OCI-LY3 (cell line): ENCODE measurements around the gene ARID5B.

Experiments used
- H2AFZ ChIP-seq: fragments of 200-600, 300-600 bp; shearing (Covaris generic); 2 replicates; pipeline ENCODE4 v1.6.0; 2014; ENCODE audit warnings: antibody characterized with exemption, low read depth, low read length
- H3K27ac ChIP-seq: fragments of 200-600, 300-600 bp; sonication (generic); 2 replicates; pipeline ENCODE4 v1.5.1; 2014; ENCODE audit warnings: mild to moderate bottlenecking, low read length, moderate library complexity, mixed read lengths
- H3K27me3 ChIP-seq: fragments of 200-600, 300-600 bp; sonication (generic); 2 replicates; pipeline ENCODE4 v1.6.1; 2014; ENCODE audit warnings: low read depth, low read length, mixed read lengths
- H3K36me3 ChIP-seq: fragments of 200-600, 300-600 bp; sonication (generic); replicated peaks from 2 replicates; pipeline ENCODE3; 2014; ENCODE audit warnings: low read depth, low read length, mixed read lengths
- H3K4me1 ChIP-seq: fragments of 300-600, 200-600 bp; sonication (generic); 2 replicates; pipeline ENCODE4 v1.6.1; 2014; ENCODE audit warnings: low read length, mixed read lengths
- H3K4me2 ChIP-seq: fragments of 200-600, 300-600 bp; sonication (generic); 2 replicates; pipeline ENCODE4 v1.6.1; 2014; ENCODE audit warnings: low read length, mixed read lengths
- H3K4me3 ChIP-seq: fragments of 300-600, 200-600 bp; sonication (generic); 2 replicates; pipeline ENCODE4 v1.5.1; 2014; ENCODE audit warnings: antibody characterized with exemption, mild to moderate bottlenecking, low read length, moderate library complexity
- H3K79me2 ChIP-seq: fragments of 300-600, 200-600 bp; shearing (Covaris generic); 2 replicates; pipeline ENCODE4 v1.6.1; 2014; ENCODE audit warnings: mild to moderate bottlenecking, low read length, mixed read lengths
- H3K9ac ChIP-seq: fragments of 300-600, 200-600 bp; shearing (Covaris generic); 2 replicates; pipeline ENCODE4 v1.6.0; 2014; ENCODE audit warnings: mild to moderate bottlenecking, low read length, moderate library complexity
- H3K9me3 ChIP-seq: fragments of 200-600, 300-600 bp; shearing (Covaris generic); 2 replicates; pipeline ENCODE4 v1.6.1; 2014; ENCODE audit warnings: low read length, mixed read lengths; ENCODE audit not compliant: insufficient read depth
- H4K20me1 ChIP-seq: fragments of 200-600, 300-600 bp; sonication (generic); 2 replicates; pipeline ENCODE4 v1.6.1; 2016; ENCODE audit warnings: low read length, mixed read lengths; ENCODE audit not compliant: insufficient read depth
- CTCF ChIP-seq: fragments of 200-600, 300-600 bp; sonication (generic); IDR thresholded peaks from 2 replicates; pipeline ENCODE4 v1.5.1; 2014; ENCODE audit warnings: antibody characterized with exemption, low read length, low read depth
- EZH2phosphoT487 ChIP-seq: fragments of 200-600 bp; shearing (Covaris generic); IDR thresholded peaks from 2 replicates; pipeline ENCODE4 v1.6.1; 2018; ENCODE audit warnings: antibody characterized with exemption, mixed run types, low read depth

Gene ARID5B

GRCh38 chr10:62095181-62096122, 194.0 kb downstream of the ARID5B start:
- H3K79me2 ChIP-seq = no peaks in the 10 kb centered on the region
- H3K4me3 ChIP-seq = no peak overlapping the region
- H3K9me3 ChIP-seq = no peaks in the 10 kb centered on the region
- peaks cover 14% of the 10 kb centered on the region for H3K36me3 ChIP-seq
- no peaks in the 10 kb centered on the region for H4K20me1 ChIP-seq
- no peak overlapping the region for H3K4me2 ChIP-seq
- TF ChIP-seq CTCF (no peak), EZH2phosphoT487 (no peak)
- no peak overlapping the region for H3K27ac ChIP-seq
- no peaks in the 10 kb centered on the region for H3K27me3 ChIP-seq
- no peak overlapping the region for H3K9ac ChIP-seq
- H3K4me1 ChIP-seq = peaks cover 15% of the 10 kb centered on the region
- no peak overlapping the region for H2AFZ ChIP-seq

GRCh38 chr10:62096256-62096933, 194.9 kb downstream of the ARID5B start:
- TF ChIP-seq EZH2phosphoT487 = no peak
- no peak for TF ChIP-seq CTCF
- H3K4me1 ChIP-seq = peaks cover 21% of the 10 kb centered on the region
- H4K20me1 ChIP-seq = no peaks in the 10 kb centered on the region
- no peak overlapping the region for H2AFZ ChIP-seq
- no peaks in the 10 kb centered on the region for H3K9me3 ChIP-seq
- no peak overlapping the region for H3K27ac ChIP-seq
- H3K4me3 ChIP-seq = no peak overlapping the region
- no peaks in the 10 kb centered on the region for H3K79me2 ChIP-seq
- H3K36me3 ChIP-seq = peaks cover 9% of the 10 kb centered on the region
- H3K27me3 ChIP-seq = no peaks in the 10 kb centered on the region
- no peak overlapping the region for H3K4me2 ChIP-seq
- no peak overlapping the region for H3K9ac ChIP-seq

- no peak overlapping the region for H3K4me2 ChIP-seq
- H3K27ac ChIP-seq = no peak overlapping the region
- H3K9ac ChIP-seq = no peak overlapping the region
- no peaks in the 10 kb centered on the region for H3K27me3 ChIP-seq
- H2AFZ ChIP-seq = no peak overlapping the region
- H4K20me1 ChIP-seq = no peaks in the 10 kb centered on the region
- H3K36me3 ChIP-seq = no peaks in the 10 kb centered on the region
- TF ChIP-seq CTCF (no peak), EZH2phosphoT487 (no peak)
- H3K4me3 ChIP-seq = no peak overlapping the region
- peaks cover 26% of the 10 kb centered on the region for H3K4me1 ChIP-seq
- no peaks in the 10 kb centered on the region for H3K9me3 ChIP-seq
- H3K79me2 ChIP-seq = no peaks in the 10 kb centered on the region
Measured at GRCh38 chr10:62098278-62099121, 197.0 kb downstream of the ARID5B start.
